Measurements from ENCODE around the gene RUNDC3A.
A peak's percentile ranks its signal among the peaks of the same experiment; 100 is the strongest.
"Not testable (repeated sequence)": the region's sequence is repeated elsewhere in the genome, so short reads cannot be mapped to it uniquely, and the experiment has no call there.

Gene RUNDC3A

GRCh38 chr17:44361292-44362260 is 53.2 kb downstream of the RUNDC3A start:
- no peak for DNase-seq

- DNase-seq: no peak
Observed at GRCh38 chr17:44362459-44362948, 54.1 kb downstream of the RUNDC3A start.

DNA sequence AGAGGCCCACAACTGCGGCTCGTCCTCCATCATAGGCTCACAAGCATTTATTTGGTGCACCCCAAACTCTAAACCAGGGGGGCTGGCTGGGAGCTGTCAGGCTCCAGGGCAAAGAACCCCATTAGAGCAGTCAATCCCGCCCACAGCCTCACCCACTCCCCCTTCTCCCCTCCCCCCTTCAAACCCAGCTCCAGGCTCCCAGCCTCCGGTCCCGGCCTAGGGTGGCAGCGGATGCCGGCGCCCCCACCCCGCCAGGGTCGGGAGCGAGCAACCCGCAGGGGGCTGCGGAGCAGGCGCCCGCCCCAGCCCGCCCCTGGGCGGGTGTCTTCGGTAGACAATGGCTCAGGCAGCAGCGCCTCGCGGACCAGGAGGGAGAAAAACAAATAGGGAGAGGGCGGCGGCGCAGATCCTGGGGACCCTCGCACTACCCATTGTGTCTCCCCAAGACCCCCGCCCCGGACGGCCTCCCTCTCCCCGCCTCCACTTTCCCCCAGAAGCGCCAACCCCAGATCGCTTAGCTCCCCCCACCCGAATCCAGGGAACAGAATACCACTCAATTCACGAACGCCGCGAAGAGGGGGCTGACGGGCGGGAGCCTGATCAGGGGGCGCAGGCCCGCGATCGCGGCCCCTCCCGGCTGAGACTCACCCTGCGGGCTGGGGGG is 54.7 kb downstream of the RUNDC3A start:
- DNase-seq: no peak

- DNase-seq: peak; percentile 87
Observed at GRCh38 chr17:44363613-44364159, 55.3 kb downstream of the RUNDC3A start, which contains the start of gene FAM171A2. TSS of gene FAM171A2 (minus strand) at chr17:44363853. CDS start at chr17:44363714, 139 bp downstream.

- not testable (repeated sequence) for DNase-seq
Observed at GRCh38 chr17:44365051-44365450, 56.6 kb downstream of the RUNDC3A start.

DNA sequence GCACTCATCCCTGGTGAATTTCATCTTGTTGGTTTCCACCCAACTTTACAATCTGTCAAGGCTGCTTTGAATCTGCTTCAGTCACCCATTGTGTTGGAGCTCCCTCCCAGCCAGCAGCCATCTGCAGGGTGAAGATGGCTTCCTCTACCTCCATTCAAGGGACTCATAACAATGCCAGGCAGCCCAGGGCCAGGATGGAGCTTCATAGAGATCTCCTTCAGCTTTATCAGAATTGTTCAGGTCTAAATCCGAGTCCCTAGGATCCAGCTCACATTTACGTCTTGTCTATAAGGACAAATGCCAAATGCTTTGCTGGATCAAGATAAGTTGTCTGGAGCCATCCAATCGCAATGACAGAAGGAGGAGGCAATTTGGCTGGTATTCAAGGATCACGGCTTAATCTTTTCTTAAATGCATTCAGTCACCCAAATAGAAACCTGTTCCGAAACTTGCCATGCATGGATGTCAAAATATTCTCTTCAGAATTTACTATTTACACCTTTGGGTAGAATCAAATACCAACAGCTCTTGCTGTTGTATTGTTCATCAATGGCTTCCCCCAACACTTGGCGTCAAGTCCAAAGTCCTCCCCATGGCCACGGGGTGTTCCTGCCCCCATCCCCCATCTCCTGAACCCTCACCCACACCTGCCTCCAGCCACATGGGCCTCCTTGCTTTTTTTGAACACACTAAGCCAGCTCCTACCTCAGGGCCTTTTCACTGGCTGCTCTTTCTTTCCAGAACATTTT is 59.0 kb downstream of the RUNDC3A start:
- DNase-seq: no peak
